GM10266 (cell line): Measurements from ENCODE around the gene SARNP.

Source experiments
- DNase-seq: peaks from one replicate; pipeline ENCODE4 v3.0.0; 2012; ENCODE audit errors: extremely low spot score
- CTCF ChIP-seq: IDR thresholded peaks from 2 replicates; pipeline ENCODE4 v1.5.1; 2012; ENCODE audit warnings: mild to moderate bottlenecking, low read depth; ENCODE audit not compliant: control insufficient read depth, insufficient read depth; ENCODE audit errors: missing control alignments

The SARNP gene

GRCh38 chr12:55741931-55742680, 75.4 kb downstream of the SARNP start:
- TF ChIP-seq CTCF: no peak
- DNase-seq: no peak

- no peak for TF ChIP-seq CTCF
Measured at GRCh38 chr12:55739025-55739378, 78.5 kb downstream of the SARNP start.

GRCh38 chr12:55738123-55739024, 79.2 kb downstream of the SARNP start:
- DNase-seq: peak; percentile 84
- peak; percentile 78 for TF ChIP-seq CTCF

More at GRCh38 chr12:55739025-55739378, 78.5 kb downstream of the SARNP start:
- DNase-seq: no peak

- TF ChIP-seq CTCF: no peak
- DNase-seq: no peak
Measured at GRCh38 chr12:55737581-55738122, 79.9 kb downstream of the SARNP start.

- peak; percentile 63 for DNase-seq
- peak; percentile 91 for TF ChIP-seq CTCF
Measured at GRCh38 chr12:55736780-55737580, 80.5 kb downstream of the SARNP start.

GRCh38 chr12:55736076-55736475, 81.4 kb downstream of the SARNP start:
- TF ChIP-seq CTCF: no peak
- no peak for DNase-seq
